NCI-H345 (cell line): ENCODE measurements around the gene DNAH9.

Experiments used
- DNase-seq: peaks from one replicate; lab custom pipeline; 2025; lab: John Stamatoyannopoulos, UW

DNAH9 gene

DNA sequence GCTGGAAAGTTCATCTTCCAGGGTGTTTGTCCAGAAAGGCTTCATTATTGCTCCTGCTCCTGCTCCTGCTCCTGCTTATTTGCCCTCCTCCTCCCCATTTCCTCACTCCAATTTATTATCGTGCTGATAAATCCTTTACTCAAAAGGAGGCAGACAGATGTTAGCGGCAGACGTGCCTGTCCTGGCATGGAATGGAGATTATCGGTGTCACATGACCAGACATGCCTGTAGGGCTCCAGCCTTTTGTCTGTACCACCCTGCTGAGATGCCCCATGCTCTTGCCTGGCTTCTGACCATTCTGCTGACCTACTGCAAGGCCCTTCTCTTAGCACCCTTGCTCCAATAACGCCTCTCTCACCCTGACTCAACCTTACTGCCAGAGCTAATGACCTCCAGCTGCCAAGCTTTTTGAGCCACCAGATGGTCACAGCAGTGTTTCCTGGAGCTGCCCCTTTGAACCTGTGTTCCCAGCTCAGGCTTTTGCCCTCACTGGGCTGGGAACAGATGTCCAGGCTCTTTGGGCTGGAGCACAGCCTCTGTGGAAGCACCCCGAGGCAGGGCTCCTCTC is 12.8 kb downstream of the DNAH9 start:
- DNase-seq = no peak

DNA sequence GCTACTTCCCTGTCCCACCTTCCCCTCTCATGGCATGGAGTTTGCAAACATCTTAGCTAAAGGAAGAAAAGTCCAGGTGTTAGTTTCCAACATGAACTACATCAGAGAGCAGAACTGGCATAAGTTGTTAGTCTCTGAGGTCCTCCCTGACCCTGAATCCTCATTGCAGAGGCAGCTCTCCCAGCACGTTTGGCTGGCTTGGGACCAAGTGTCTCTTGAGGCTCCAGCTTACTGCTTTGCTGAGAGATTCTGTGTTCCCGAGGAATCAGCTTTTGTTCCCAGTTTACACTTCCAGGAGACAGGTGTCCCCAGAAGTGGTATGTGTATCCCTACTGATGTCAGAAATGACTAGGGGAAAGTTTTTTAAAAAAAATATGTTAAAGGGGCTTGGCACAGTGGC is 14.7 kb downstream of the DNAH9 start:
- no peak for DNase-seq

DNA sequence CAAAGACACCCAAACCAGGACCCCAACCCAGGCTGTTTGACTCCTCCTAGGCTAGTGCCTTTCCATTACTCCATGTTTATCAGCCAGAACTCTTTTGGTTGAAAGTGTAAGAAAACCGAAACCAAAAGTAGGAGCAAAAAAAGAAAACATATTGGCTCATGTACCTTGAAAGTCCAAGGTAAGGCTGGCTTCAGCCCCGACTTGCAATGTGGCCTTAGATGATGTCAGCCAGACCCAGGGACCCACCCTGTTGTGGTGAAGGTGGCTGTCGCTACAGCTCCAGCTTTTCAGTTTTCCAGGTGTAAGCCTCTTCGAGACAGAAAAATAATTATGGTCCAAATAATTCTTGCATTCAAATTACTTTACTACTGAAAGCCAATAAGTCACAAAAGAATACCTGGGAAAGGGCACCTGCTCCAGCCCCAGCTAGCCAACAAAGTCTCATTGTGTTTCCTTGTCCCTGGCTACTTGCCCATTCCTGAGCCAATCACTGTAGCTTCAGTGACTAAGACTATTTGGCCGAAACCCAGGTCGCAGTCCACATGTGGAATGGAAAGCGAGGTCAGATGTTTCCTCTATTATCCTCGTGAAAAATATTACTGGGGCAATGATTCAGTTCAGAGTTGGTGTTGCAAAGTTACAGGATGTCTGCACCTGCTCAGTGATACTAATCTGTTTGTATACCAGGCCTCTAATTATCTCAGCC is 20.7 kb downstream of the DNAH9 start:
- no peak for DNase-seq

DNA sequence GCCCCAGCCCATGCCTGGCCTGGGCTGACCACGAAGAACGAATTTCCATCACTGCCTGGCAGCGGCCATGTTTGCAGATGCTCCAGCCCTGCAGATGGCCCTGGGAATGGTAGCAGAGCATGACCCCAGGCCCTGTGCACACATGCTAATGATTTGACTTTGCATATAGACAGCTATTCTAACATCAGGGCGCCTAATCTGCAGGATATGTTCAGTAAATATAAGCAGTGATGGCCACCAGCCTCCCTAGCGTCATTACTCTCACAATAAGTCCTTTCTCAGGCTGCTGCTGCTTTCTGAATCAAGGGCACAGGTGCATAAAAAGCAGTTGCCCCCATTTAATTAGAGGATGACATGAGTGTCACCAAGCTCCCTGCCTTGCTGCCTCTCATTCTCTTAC is 24.2 kb downstream of the DNAH9 start:
- no peak for DNase-seq

DNA sequence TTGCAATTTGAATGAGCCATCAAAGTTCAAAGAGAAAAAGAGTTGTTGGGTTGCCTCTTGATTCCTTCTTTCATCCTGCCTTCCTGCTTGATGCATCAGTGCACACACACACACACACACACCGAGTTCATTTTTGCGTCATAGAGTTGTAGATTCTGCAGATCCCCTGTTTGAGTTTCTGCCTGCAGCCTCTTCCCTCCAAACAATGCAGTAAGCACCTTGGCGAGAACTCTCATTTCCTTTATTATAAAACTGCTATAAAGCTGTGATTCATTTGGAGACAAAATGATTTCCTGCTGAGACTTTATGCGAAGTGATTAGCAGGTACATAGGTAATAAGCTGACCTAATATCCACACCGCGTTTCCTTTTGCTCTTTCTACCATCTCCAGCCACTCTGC is 26.7 kb downstream of the DNAH9 start:
- no peak for DNase-seq

DNA sequence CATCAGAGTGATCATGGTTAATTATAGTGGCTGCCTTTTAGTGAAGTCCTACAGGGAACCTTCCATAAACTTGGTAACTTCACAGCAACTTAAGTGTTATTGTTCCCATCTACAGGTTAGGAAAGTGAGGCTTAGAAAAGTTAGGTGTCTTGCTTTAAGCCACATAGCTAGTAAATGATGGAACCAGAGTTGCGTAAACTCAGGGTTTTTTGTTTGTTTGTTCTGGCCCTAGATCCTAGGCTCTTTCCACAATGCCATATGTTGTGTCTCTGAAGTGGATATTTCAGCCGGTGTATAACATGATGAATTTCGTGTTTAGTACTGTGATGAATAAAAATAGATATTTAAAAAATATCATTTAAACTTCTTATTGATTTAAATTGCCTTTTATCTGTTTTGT is 27.6 kb downstream of the DNAH9 start:
- no peak for DNase-seq

DNA sequence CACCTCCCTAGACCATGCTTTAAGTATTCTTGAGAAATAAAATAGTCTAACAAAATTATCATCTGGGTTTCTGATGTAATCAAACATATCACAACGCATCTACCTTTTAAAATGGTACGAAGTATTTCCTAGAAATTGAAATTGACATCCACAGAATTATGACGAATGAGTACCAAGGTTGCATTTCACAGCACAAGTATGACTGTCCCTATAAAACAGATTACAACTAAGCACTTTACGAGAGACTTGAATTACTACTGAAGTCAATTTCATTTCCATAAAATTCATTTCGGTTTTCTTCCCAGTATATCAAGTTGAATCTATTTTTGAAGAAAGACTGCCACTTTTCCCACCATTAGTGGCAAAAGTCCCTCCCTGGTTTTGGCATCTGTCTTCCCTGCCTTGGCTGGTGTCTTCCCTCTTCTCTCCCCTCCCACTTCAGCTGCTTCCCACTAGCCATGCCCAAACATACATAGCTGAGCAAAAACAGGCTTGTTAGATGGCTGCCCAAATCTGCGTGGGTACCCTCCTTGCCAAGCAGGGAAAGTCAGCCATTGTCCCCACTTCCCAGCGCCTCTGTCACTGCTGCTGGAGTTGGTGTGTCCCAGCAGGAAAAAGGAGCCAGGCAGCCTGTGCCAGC is 29.2 kb downstream of the DNAH9 start:
- DNase-seq = no peak

DNA sequence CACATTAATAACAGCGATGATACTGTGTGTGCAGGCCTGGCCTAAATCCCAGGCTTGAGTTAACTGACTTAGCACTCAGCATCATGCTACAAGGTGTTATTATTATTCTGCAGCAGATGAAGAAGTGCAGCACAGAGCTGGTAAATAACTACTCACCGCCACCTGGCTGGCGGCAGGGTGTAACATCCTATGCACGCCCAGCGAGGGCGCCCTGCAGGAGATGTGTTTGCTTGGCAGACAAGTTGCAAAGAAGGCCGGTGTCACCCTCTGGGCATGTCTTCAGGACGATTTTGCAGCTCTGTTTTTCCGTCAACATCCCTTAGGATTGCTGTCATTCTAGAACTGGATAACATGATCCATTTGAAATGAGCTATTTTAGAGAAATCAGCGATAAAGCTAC is 30.1 kb downstream of the DNAH9 start:
- DNase-seq = no peak

DNA sequence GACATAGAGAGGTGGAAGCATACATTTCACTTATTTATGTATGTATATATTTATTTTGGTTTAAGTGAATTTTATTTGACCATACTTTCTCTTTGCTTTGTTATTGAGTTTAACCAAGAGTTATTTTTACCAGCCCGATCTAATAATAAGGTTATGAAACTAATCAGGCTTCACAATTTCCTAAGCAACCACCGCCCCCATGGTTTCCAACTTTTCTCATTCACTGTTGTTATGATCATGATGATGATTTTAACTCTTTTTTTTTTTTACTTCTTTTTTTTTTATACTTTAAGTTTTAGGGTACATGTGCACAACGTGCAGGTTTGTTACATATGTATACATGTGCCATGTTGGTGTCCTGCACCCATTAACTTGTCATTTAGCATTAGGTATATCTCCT is 30.6 kb downstream of the DNAH9 start:
- DNase-seq = no peak

DNA sequence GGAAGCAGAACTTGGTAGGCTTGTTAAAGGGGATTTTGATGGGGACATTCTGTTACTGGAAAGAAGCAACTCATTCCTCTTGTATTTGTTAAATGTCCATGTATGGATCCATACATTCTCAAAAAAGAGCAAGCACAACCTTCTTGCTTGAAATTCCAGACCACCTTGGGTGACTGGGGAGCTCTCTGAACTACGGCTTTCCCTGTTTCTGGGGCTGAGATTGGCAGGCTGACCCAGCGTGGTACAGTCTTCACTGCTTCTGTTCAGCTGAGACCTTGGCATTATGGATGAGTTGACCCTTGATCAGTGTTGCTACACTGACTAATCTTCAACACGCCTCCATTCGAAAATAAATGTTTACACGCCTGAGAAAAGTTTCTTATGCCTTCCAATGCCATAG is 38.5 kb downstream of the DNAH9 start:
- DNase-seq = no peak

DNA sequence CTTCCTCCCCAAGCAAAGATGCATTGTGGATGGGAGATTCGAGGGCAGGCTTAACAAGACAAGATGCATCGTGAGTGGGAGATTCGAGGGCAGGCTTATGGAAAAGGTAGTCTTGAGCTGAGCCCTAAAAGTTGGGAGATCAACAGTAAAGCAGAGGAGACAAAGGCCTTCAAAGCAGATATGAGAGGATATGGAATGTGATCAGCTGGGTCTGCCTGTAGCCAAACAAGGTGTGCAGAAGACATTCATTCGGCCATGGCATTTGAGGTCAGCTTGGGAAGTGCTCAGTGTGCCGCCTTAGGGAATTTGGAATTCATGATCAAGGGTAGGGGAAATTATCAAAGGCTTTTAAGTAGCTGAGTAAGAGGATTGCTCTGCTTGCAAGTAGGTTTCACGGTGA is 39.5 kb downstream of the DNAH9 start:
- no peak for DNase-seq

DNA sequence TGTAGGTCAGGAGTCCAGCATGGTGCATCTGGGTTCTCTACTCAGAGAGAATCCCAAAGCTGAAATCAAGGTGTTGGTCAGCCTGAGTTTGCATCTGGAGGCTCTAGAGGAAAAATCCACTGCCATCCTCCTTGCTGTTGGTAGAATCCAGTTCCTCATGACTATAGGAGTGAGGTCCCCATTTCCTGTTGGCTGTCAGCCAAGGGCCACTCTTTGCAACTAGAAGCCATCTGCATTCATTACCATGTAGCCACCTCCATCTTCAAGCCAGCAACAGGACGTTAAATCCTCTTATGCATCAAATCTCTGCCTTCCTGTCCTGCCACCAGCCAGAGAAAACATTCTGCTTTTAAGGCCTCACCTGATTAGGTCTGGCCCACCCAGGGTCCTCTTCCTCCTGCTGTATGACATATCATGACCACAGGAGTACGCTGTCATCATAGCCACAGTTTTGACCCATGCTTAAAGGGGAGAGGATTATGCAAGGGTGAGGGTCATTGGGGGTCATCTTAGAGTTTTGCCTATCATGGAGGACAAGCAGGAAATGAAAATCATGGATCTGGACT is 40.5 kb downstream of the DNAH9 start:
- no peak for DNase-seq

DNA sequence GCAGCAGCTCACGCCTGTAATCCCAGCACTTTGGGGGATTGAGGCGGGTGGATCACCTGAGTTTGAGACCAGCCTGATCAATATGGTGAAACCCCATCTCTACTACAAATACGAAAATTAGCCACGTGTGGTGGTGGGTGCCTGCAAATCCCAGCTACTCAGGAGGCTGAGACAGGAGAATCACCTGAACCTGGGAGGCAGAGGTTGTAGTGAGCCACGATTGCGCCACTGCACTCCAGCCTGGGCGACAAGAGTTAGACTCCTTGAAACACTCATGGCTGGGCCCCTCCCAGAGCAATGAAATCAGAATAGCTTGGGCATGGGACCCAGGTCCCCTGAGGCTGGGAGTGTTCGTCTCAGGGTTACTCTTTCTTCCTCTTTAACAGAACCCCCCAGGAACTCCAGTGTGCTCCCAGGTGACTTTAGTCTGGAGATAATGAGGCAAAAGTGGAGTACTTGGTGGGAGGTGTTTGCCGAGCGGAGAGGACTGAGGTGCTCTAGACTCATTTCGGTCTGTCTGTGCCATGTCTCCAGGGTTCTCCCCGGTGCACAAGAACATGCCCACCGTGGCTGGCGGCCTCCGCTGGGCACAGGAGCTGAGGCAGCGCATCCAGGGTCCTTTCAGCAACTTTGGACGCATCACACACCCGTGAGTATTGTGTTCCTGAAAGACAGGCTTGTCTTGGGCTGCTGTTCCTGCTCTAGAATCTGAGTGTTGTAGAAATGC is 41.6 kb downstream of the DNAH9 start:
- DNase-seq = no peak

DNA sequence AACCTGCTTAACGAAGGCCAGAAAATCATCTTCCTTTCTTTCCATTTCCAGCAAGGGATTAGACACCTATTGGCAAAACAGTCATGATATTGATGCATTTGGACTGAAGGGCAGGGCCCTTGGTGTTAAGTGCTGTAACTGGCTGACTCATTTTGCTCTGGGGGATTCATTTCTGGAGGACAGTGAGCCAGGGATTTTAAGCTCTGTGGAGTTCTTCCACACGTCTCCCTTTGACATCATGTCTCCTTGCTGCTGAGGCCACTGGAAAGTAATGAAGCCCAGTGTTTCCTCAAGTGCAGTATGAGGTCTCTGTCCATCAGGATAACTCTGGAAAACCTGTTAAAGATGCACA is 42.2 kb downstream of the DNAH9 start:
- DNase-seq = no peak

DNA sequence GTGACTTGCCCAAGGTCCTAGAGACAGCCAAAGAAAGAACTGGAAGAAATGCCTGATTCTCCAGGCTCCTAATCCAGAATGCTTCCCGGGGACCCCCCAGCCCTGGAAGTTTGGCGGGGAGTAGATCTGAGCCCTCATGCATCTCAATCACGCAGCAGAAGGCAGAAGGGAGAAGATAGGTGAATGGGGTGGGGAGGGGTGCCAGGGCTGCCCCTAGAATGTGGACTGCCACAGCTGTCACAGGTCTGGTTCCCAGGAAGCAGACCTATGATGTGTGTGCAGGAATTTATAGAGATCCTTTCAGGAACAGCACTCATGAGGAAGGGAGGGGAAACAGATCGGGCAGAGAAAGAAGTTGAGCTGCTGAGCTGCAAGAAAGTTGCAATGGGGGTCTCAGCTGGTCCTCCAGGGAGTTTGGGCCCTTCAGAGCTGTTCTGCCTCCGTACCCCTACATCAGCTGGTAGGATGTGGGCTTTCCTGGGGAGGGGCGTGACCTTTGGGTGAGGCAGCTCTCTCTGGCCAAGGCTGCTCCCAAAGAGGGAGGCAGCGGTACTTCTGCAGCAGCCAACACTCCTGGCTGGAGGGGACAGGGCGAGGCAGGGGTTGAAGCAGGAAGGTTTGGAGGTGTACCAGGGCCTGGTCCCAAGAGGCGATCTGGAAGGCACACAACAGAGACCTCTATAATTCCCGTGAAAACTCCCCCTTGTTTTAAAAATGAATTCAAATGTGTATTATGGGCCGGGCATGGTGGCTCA is 43.4 kb downstream of the DNAH9 start:
- DNase-seq = no peak

DNA sequence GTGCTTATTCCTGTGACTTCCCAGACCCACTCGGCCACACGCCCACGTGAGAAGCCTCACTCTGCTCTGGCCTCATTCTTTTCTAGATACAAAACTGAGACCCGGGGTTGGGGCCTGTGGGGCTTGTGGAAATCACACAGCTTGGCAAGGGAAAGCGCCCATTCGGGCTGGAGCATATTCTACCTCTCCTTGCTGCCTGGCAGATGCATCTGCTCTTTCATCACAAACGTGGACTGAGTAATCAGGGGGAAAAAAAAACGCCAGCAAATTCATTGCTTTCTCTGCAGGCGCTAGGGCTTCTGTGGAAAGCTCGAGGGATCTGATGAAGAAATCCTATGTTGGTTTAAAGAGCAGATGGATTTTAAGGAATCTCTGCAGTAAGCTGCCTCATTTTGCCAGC is 44.4 kb downstream of the DNAH9 start:
- DNase-seq = no peak

DNA sequence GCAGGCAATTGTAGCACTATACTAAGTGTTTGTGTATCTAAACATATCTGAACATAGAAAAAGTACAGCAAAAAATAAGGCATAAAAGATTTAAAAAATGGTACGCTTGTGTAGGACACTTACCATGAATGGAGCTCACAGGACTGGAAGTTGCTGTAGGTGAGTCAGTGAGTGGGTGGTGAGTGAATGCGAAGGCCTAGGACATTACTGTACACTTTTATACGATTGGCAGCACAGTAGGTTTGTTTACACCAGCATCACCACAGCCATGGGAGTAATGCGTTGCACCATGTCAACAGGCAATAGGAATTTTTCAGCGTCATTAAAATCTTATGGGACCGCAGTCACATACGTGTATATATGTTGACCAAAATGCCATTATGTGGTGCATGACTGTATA is 45.6 kb downstream of the DNAH9 start:
- DNase-seq = no peak

DNA sequence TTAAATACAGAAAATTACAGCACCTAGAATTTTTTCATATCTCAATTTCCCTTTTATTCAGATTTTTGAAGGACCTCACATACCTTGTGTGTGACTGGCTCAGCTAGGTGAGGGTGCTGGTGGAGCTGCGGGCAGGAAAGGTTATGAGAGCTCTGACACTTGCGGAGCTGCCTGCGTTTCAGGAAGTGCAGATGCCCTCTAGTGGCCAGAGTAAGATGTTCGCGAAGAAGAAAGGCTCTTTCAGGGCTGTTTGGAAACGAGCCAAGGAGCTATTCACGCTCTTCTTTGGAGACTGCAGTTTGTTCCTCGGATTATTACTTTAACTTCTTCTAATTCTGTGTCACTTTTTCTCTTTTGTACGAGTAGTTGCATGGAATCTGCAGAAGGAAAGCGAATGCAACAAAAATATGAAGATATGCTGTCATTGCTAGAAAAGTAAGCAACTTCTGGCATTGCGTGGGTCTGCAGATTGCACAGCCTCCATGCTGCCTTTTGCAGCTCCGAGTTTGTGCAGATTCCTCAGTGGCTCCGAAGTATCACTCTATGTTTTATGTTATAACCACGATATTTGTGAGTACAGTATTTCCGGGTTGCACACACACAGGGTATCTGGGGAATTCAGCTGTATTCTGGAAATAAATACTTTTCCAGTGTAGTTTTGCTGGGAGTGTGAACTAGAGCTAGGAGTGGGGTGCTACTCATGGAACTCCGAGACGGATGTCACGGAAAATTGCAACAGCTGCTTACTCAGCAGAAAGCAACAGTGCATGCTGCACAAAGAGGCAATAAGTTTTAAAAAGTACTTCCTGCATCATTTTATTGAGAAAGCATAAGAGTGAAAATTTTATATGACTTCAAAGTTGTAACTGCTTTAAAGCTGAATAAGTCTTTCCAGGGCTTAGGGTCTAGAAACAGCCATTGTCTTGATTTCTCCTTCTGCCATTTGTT is 46.3 kb downstream of the DNAH9 start:
- DNase-seq = peak; percentile 82

DNA sequence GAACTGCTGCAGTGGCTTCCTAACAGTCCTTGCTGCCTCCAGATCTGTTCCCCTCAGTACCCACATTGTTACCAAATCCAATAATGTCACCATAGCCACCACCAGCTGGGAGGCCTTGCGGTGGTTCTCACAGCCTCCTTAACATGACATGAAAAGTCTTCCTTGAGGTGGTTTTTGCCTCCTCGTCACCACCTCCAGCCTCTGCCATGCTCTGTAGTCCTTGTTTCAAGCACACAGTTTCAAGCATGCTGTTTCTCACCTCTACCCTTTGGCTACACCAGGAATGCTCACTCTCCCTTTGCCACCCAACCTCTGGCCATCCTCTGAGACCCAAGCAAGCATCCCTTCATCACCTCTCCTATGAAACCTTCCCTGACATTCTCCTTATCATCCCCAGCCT is 47.2 kb downstream of the DNAH9 start:
- DNase-seq = no peak

DNA sequence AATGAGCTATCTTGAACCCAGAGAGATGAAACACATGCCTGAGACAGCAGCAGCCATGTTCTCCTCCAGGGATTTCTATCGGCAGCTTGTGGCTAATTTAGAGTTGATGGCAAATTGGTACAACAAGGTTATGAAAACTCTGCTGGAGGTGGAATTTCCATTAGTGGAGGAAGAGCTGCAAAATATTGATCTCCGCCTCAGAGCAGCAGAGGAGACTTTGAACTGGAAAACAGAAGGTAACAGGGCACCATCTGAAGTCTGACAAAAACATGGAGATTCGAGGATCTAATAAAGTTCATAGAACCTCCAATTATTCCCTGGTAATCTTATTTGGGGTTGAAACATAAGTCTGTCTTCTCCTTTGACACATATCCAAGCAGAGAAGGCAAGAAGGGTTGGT is 52.8 kb downstream of the DNAH9 start:
- no peak for DNase-seq

DNA sequence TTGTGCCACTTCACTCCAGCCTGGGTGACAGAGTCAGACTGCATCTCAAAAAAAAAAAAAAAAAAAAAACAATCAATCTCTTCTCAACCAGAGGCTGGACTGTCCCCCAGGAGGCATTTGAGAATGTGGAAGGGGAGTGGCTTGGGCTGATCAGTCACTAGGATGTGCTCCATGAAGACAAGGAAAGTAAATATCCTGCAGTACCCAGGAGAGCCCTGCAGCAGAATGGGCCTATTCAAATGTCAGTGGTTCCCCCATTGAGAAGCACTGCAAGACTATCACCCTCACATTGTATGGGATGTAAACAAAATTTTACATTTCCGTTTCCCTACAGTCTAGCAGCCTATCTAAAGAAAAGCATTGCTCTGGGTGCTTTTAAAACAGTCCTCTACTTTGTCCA is 70.3 kb downstream of the DNAH9 start:
- peak; percentile 4 for DNase-seq
